ENCODE results near the gene APMAP. TPM values are rescaled to one million over a fixed set of nuclear protein-coding genes. Genes with fewer than 3 reads are reported as not detected.

APMAP gene
- total RNA-seq, 1 experiment from 2014 or later: 67.8 TPM

GRCh38 chr20:24957326-24958016 lies 35.1 kb downstream of the APMAP start:
- Mint-ChIP-seq H3K27me3 (ENCODE audit: low read depth) (no peaks in the 10 kb centered on the region), H3K4me3 (no peak overlapping the region), H3K9me3 (no peaks in the 10 kb centered on the region; a peak in 1 of 5 replicates), H3K4me1 (peaks cover 6 to 12% of the 10 kb centered on the region in 2 experiments), H3K36me3 (ENCODE audit: insufficient read depth in 1 of 3, low read depth in 3 of 3) (peaks cover 3 to 16% (median 7%) of the 10 kb centered on the region in 3 experiments; a peak in 6 of 7 replicates), H3K27ac (no peak overlapping the region; a peak in 1 of 7 replicates)
- H4K5ac ChIP-seq (ENCODE audit: insufficient read length, low read depth, low read length): no peak overlapping the region
- DNase-seq: peak; percentile 17
- no peaks in the 10 kb centered on the region for H3K9me3 ChIP-seq (ENCODE audit: control insufficient read depth, low read depth, low read length)
- H3K18ac ChIP-seq (ENCODE audit: insufficient read length, low read depth, low read length): no peak overlapping the region
- H2BK12ac ChIP-seq (ENCODE audit: insufficient read length, low read depth, low read length): no peak overlapping the region
- WGBS (ENCODE audit: extremely low coverage, insufficient read length, low lambda C conversion rate): no CpG with 5 or more reads among the region's 18 CpGs
- no peak overlapping the region for H2AFZ ChIP-seq (ENCODE audit: low read length)
- H4K20me1 ChIP-seq (ENCODE audit: control insufficient read depth, insufficient read depth, insufficient read length): no peaks in the 10 kb centered on the region
- H3K27ac ChIP-seq (ENCODE audit: insufficient read length, low read depth, low read length): no peak overlapping the region
- no peak overlapping the region for H3K4ac ChIP-seq (ENCODE audit: low read depth, low read length)
- no peaks in the 10 kb centered on the region for H3K27me3 ChIP-seq (ENCODE audit: insufficient read depth, low read length)
- H3K56ac ChIP-seq (ENCODE audit: insufficient read length, low read depth, low read length): no peak overlapping the region
- H2BK20ac ChIP-seq (ENCODE audit: low read depth, low read length, poor library complexity, severe bottlenecking): no peak overlapping the region
- no peak overlapping the region for H2BK120ac ChIP-seq (ENCODE audit: low read depth, low read length, poor library complexity, severe bottlenecking)
- H3K4me1 ChIP-seq (ENCODE audit: insufficient read depth, low read length): no peaks in the 10 kb centered on the region
- no peak overlapping the region for H4K91ac ChIP-seq (ENCODE audit: insufficient read length, low read depth, low read length)
- H2AK5ac ChIP-seq (ENCODE audit: insufficient read length, low read length): no peak overlapping the region
- H3K79me2 ChIP-seq (ENCODE audit: insufficient read depth, low read length): no peaks in the 10 kb centered on the region
- no peaks in the 10 kb centered on the region for H3K23me2 ChIP-seq (ENCODE audit: insufficient read length, low read depth, low read length, poor library complexity, severe bottlenecking)
- H3K79me1 ChIP-seq (ENCODE audit: insufficient read depth, low read depth, low read length, poor library complexity, severe bottlenecking): no peaks in the 10 kb centered on the region
- no peak overlapping the region for H4K8ac ChIP-seq (replicated peaks; ENCODE audit: insufficient read length, low read depth, low read length)
- H3K23ac ChIP-seq (ENCODE audit: insufficient read length, low read depth, low read length): no peak overlapping the region
- no peak overlapping the region for H3T11ph ChIP-seq (ENCODE audit: low read length)
- H2BK5ac ChIP-seq (ENCODE audit: insufficient read length, low read length): no peak overlapping the region
- no peak overlapping the region for H3K4me2 ChIP-seq (ENCODE audit: insufficient read depth, insufficient read length, low read length)
- no peak overlapping the region for H3K14ac ChIP-seq (ENCODE audit: insufficient read depth, low read length)
- TF ChIP-seq, protein P1, sequence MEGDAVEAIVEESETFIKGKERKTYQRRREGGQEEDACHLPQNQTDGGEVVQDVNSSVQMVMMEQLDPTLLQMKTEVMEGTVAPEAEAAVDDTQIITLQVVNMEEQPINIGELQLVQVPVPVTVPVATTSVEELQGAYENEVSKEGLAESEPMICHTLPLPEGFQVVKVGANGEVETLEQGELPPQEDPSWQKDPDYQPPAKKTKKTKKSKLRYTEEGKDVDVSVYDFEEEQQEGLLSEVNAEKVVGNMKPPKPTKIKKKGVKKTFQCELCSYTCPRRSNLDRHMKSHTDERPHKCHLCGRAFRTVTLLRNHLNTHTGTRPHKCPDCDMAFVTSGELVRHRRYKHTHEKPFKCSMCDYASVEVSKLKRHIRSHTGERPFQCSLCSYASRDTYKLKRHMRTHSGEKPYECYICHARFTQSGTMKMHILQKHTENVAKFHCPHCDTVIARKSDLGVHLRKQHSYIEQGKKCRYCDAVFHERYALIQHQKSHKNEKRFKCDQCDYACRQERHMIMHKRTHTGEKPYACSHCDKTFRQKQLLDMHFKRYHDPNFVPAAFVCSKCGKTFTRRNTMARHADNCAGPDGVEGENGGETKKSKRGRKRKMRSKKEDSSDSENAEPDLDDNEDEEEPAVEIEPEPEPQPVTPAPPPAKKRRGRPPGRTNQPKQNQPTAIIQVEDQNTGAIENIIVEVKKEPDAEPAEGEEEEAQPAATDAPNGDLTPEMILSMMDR (conservative IDR thresholded peaks at IDR 0.05): no peak
- no peak overlapping the region for H2BK15ac ChIP-seq (ENCODE audit: low read depth, low read length)
- no peak overlapping the region for H3K9ac ChIP-seq (ENCODE audit: extremely low read depth, insufficient read length, low read length)
